ENCODE measurements around the gene ENTHD1. TPM values are rescaled to one million over a fixed set of nuclear protein-coding genes. Genes with fewer than 3 reads are reported as not detected.

The ENTHD1 gene
- total RNA-seq, 1 experiment from 2014 or later: not detected

DNA sequence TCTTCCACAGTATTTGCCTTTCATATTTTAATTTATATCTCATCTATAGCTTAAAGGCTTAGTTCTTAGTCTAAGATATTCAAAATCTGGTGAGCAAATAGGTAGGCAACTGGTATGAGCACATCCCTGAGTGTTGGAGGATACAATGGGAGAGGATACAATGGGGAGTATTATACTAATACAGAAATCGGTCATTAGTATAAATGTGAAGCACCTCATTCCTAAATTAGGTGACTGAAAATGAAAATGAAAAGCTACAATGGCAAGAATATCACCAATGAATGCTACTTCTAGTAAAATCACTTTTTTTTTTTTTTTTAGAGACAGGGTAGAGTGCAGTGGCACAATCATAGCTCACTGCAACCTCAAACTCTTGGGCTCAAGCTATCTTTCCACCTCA, 21.0 kb downstream of the ENTHD1 start:
- H3K9me3 ChIP-seq (ENCODE audit: control insufficient read depth, low read depth, low read length): no peaks in the 10 kb centered on the region
- no CpG with 5 or more reads among the region's 1 CpG for WGBS (ENCODE audit: extremely low coverage, insufficient read length, low lambda C conversion rate)
- no peak overlapping the region for H2BK5ac ChIP-seq (ENCODE audit: insufficient read length, low read length)
- no peak overlapping the region for H3K23ac ChIP-seq (ENCODE audit: insufficient read length, low read depth, low read length)
- no peak for DNase-seq
- no peak overlapping the region for H3T11ph ChIP-seq (ENCODE audit: low read length)
- Mint-ChIP-seq H3K4me1 (peaks cover 0 to 2% of the 10 kb centered on the region in 2 experiments; a peak in 1 of 4 replicates), H3K36me3 (ENCODE audit: insufficient read depth in 1 of 3, low read depth in 3 of 3) (no peaks in the 10 kb centered on the region), H3K27me3 (ENCODE audit: low read depth) (peaks cover 6% of the 10 kb centered on the region), H3K4me3 (no peak overlapping the region), H3K9me3 (no peaks in the 10 kb centered on the region), H3K27ac (no peak overlapping the region)
- H2AFZ ChIP-seq (ENCODE audit: low read length): no peak overlapping the region
- H3K4me2 ChIP-seq (ENCODE audit: insufficient read depth, insufficient read length, low read length): no peak overlapping the region
- H2BK12ac ChIP-seq (ENCODE audit: insufficient read length, low read depth, low read length): no peak overlapping the region
- TF ChIP-seq, protein P1, sequence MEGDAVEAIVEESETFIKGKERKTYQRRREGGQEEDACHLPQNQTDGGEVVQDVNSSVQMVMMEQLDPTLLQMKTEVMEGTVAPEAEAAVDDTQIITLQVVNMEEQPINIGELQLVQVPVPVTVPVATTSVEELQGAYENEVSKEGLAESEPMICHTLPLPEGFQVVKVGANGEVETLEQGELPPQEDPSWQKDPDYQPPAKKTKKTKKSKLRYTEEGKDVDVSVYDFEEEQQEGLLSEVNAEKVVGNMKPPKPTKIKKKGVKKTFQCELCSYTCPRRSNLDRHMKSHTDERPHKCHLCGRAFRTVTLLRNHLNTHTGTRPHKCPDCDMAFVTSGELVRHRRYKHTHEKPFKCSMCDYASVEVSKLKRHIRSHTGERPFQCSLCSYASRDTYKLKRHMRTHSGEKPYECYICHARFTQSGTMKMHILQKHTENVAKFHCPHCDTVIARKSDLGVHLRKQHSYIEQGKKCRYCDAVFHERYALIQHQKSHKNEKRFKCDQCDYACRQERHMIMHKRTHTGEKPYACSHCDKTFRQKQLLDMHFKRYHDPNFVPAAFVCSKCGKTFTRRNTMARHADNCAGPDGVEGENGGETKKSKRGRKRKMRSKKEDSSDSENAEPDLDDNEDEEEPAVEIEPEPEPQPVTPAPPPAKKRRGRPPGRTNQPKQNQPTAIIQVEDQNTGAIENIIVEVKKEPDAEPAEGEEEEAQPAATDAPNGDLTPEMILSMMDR (conservative IDR thresholded peaks at IDR 0.05): no peak
- no peak overlapping the region for H3K56ac ChIP-seq (ENCODE audit: insufficient read length, low read depth, low read length)
- H2BK120ac ChIP-seq (ENCODE audit: low read depth, low read length, poor library complexity, severe bottlenecking): no peak overlapping the region
- no peak overlapping the region for H4K5ac ChIP-seq (ENCODE audit: insufficient read length, low read depth, low read length)
- H3K4me1 ChIP-seq (ENCODE audit: insufficient read depth, low read length): no peaks in the 10 kb centered on the region
- H3K79me1 ChIP-seq (ENCODE audit: insufficient read depth, low read depth, low read length, poor library complexity, severe bottlenecking): no peaks in the 10 kb centered on the region
- no peak overlapping the region for H2BK20ac ChIP-seq (ENCODE audit: low read depth, low read length, poor library complexity, severe bottlenecking)
- no peak overlapping the region for H3K4ac ChIP-seq (ENCODE audit: low read depth, low read length)
- no peak overlapping the region for H2AK5ac ChIP-seq (ENCODE audit: insufficient read length, low read length)
- no peaks in the 10 kb centered on the region for H3K27me3 ChIP-seq (ENCODE audit: insufficient read depth, low read length)
- H4K20me1 ChIP-seq (ENCODE audit: control insufficient read depth, insufficient read depth, insufficient read length): no peaks in the 10 kb centered on the region
- no peak overlapping the region for H3K9ac ChIP-seq (ENCODE audit: extremely low read depth, insufficient read length, low read length)
- H3K23me2 ChIP-seq (ENCODE audit: insufficient read length, low read depth, low read length, poor library complexity, severe bottlenecking): no peaks in the 10 kb centered on the region
- no peak overlapping the region for H2BK15ac ChIP-seq (ENCODE audit: low read depth, low read length)
- no peak overlapping the region for H3K18ac ChIP-seq (ENCODE audit: insufficient read length, low read depth, low read length)
- no peak overlapping the region for H4K91ac ChIP-seq (ENCODE audit: insufficient read length, low read depth, low read length)
- no peak overlapping the region for H3K27ac ChIP-seq (ENCODE audit: insufficient read length, low read depth, low read length)
- H4K8ac ChIP-seq (replicated peaks; ENCODE audit: insufficient read length, low read depth, low read length): no peak overlapping the region
- H3K79me2 ChIP-seq (ENCODE audit: insufficient read depth, low read length): no peaks in the 10 kb centered on the region
- no peak overlapping the region for H3K14ac ChIP-seq (ENCODE audit: insufficient read depth, low read length)
